GM19455 (cell line): ENCODE data around the gene TRAPPC3L.

Experiments used
- ATAC-seq: cut with Tn5 transposase; IDR thresholded peaks from one replicate; pipeline ENCODE4 v1.9.1; 2021; ENCODE audit not compliant: unreplicated experiment

TRAPPC3L gene

GRCh38 chr6:116545651-116546050, at the start of gene TRAPPC3L:
TRAPPC3L (minus strand) TSS chr6:116545684; CDS start chr6:116545514, 170 bp downstream.
- ATAC-seq, result no peak

GRCh38 chr6:116595247-116595646, 49.8 kb upstream of the TRAPPC3L start:
- ATAC-seq, result no peak

GRCh38 chr6:116586738-116587137, 41.3 kb upstream of the TRAPPC3L start:
- no peak for ATAC-seq

- no peak for ATAC-seq
These were observed 40.8 kb upstream of the TRAPPC3L start for GRCh38 chr6:116586276-116586675.

- ATAC-seq, result no peak
These were observed 34.7 kb upstream of the TRAPPC3L start for GRCh38 chr6:116580198-116580597.

GRCh38 chr6:116579143-116579542, 33.7 kb upstream of the TRAPPC3L start:
- no peak for ATAC-seq

- ATAC-seq, result no peak
These were observed 32.9 kb upstream of the TRAPPC3L start for GRCh38 chr6:116578335-116578734.

GRCh38 chr6:116577486-116577885, 32.0 kb upstream of the TRAPPC3L start:
- no peak for ATAC-seq

- no peak for ATAC-seq
These were observed 29.7 kb upstream of the TRAPPC3L start for GRCh38 chr6:116575227-116575626.

- ATAC-seq, result no peak
These were observed 26.7 kb upstream of the TRAPPC3L start for GRCh38 chr6:116572162-116572561.

- ATAC-seq, result no peak
These were observed 26.2 kb upstream of the TRAPPC3L start for GRCh38 chr6:116571683-116572000.

GRCh38 chr6:116570856-116571682, 25.6 kb upstream of the TRAPPC3L start, which contains the start of gene RWDD1:
RWDD1 (plus strand) TSS chr6:116571504; CDS start chr6:116571583, 79 bp downstream.
- ATAC-seq, result peak; percentile 94

GRCh38 chr6:116568821-116569755, 23.6 kb upstream of the TRAPPC3L start:
- no peak for ATAC-seq

GRCh38 chr6:116568111-116568510, 22.6 kb upstream of the TRAPPC3L start:
- no peak for ATAC-seq

- no peak for ATAC-seq
These were observed 19.7 kb upstream of the TRAPPC3L start for GRCh38 chr6:116564921-116565872.

- no peak for ATAC-seq
These were observed 18.8 kb upstream of the TRAPPC3L start for GRCh38 chr6:116564311-116564710.

GRCh38 chr6:116563830-116564229, 18.3 kb upstream of the TRAPPC3L start:
- ATAC-seq, result no peak

- no peak for ATAC-seq
These were observed 17.1 kb upstream of the TRAPPC3L start for GRCh38 chr6:116562614-116563013.

- no peak for ATAC-seq
These were observed 16.5 kb upstream of the TRAPPC3L start for GRCh38 chr6:116562019-116562403.

- ATAC-seq, result peak; percentile 72
These were observed 16.0 kb upstream of the TRAPPC3L start for GRCh38 chr6:116561377-116562018.
